HCT116 (cell line): ENCODE data around the gene WSCD1. TPM values are rescaled to one million over a fixed set of nuclear protein-coding genes. Genes with fewer than 3 reads are reported as not detected.

Experiments
- ATAC-seq: fragments of 200-7000 bp; cut with Tn5 transposase; 2 replicates; pipeline ENCODE4 v1.9.1; 2020; ENCODE audit warnings: mild to moderate bottlenecking, moderate library complexity
- BruUV-seq: library from RNA; stranded (reverse); fragments of 400-500 nt; replicated peaks from 2 replicates; lab custom pipeline; 2021; lab: Mats Ljungman, UMichigan
- CTCF ChIA-PET: fragments of 300-600 bp; sonication (Branson Sonifier 250); formaldehyde crosslinking; loops from one replicate; lab custom pipeline; 2021; ENCODE audit warnings: antibody characterized with exemption; lab: Charles Lee
- POLR2A ChIA-PET: fragments of 300-600, 350-600 bp; sonication (Branson Sonifier 250); formaldehyde crosslinking; loops from one replicate; lab custom pipeline; 2021; ENCODE audit warnings: antibody characterized with exemption; lab: Charles Lee
- RAD21 ChIA-PET, 2 experiments: fragments of 300-600 bp; sonication (Branson Sonifier 250); formaldehyde crosslinking; loops; one replicate each; lab custom pipeline; 2023; ENCODE audit warnings: low total read pairs in 2 of 2; ENCODE audit not compliant: uncharacterized antibody in 2 of 2, unreplicated experiment in 2 of 2, low non-redundant PET in 1 of 2; lab: Charles Lee
- DNase-seq: peaks from one replicate; pipeline ENCODE4 v3.0.0-alpha.2; 2010; ENCODE audit warnings: low read depth, low spot score
- H2AFZ ChIP-seq: fragments of 200-600 bp; shearing (Covaris generic), sonication (generic); 2 replicates; pipeline ENCODE4 v1.6.1; 2017; ENCODE audit warnings: low read depth, mixed run types, mixed read lengths, antibody characterized with exemption, low read length; ENCODE audit not compliant: poor library complexity, severe bottlenecking
- H3K27ac ChIP-seq: 2 replicates; pipeline ENCODE4 v1.5.1; 2012; ENCODE audit warnings: low read depth, low read length
- H3K27me3 ChIP-seq: fragments of 200-600 bp; sonication (generic); 2 replicates; pipeline ENCODE4 v1.6.1; 2016; ENCODE audit warnings: mixed run types, low read length, mixed read lengths; ENCODE audit not compliant: insufficient read depth
- H3K36me3 ChIP-seq, 2 experiments: fragments of 200-500 bp in 1 of 2; fragments of 200-600 bp in 1 of 2; sonication (Bioruptor generic) in 1 of 2; sonication (generic) in 1 of 2; 2 replicates each; pipeline versions ENCODE4 v1.5.1 to v1.6.1; 2014 to 2016; ENCODE audit warnings: low read length in 2 of 2, inconsistent platforms in 1 of 2, mixed read lengths in 1 of 2, mixed run types in 1 of 2; ENCODE audit not compliant: insufficient read depth in 2 of 2, control insufficient read depth in 1 of 2
- H3K4me1 ChIP-seq, 2 experiments: fragments of 200-600 bp in 1 of 2; sonication (generic) in 1 of 2; 2 replicates each; pipeline versions ENCODE4 v1.5.1 to v1.6.1; 2012 to 2017; ENCODE audit warnings: low read length in 2 of 2, inconsistent platforms in 1 of 2, mild to moderate bottlenecking in 1 of 2, mixed read lengths in 1 of 2, mixed run types in 1 of 2, moderate library complexity in 1 of 2; ENCODE audit not compliant: insufficient read depth in 2 of 2, control insufficient read depth in 1 of 2
- H3K4me2 ChIP-seq: fragments of 200-600 bp; sonication (generic); 2 replicates; pipeline ENCODE4 v1.6.1; 2017; ENCODE audit warnings: mixed run types, low read length, mixed read lengths
- H3K4me3 ChIP-seq, 2 experiments: fragments of 200-600 bp in 1 of 2; sonication (generic) in 1 of 2; replicated peaks in 1 of 2; 2 replicates each; pipeline ENCODE4 v1.5.1; 2011 to 2016; ENCODE audit warnings: low read length in 2 of 2, control low read depth in 1 of 2, low read depth in 1 of 2, mild to moderate bottlenecking in 1 of 2, mixed read lengths in 1 of 2, mixed run types in 1 of 2
- H3K79me2 ChIP-seq: fragments of 200-600 bp; sonication (generic); 2 replicates; pipeline ENCODE4 v1.6.1; 2017; ENCODE audit warnings: mild to moderate bottlenecking, mixed run types, low read length, moderate library complexity, mixed read lengths; ENCODE audit not compliant: insufficient read depth
- H3K9ac ChIP-seq: fragments of 200-600 bp; sonication (generic); 2 replicates; pipeline ENCODE4 v1.6.1; 2016; ENCODE audit warnings: low read length, mixed read lengths
- H3K9me2 ChIP-seq: fragments of 200-600 bp; sonication (generic), shearing (Covaris generic); 2 replicates; pipeline ENCODE4 v1.6.1; 2017; ENCODE audit warnings: mixed run types, mild to moderate bottlenecking, moderate library complexity; ENCODE audit not compliant: insufficient read depth
- H3K9me3 ChIP-seq, 2 experiments: fragments of 200-500 bp in 1 of 2; fragments of 200-600 bp in 1 of 2; sonication (Bioruptor generic) in 1 of 2; sonication (generic) in 1 of 2; 2 replicates each; pipeline ENCODE4 v1.6.1; 2014 to 2017; ENCODE audit warnings: low read length in 2 of 2, mixed read lengths in 2 of 2, inconsistent platforms in 1 of 2, low read depth in 1 of 2, mild to moderate bottlenecking in 1 of 2, mixed run types in 1 of 2, moderate library complexity in 1 of 2; ENCODE audit not compliant: control insufficient read depth in 1 of 2, insufficient read depth in 1 of 2
- H4K20me1 ChIP-seq: fragments of 200-600 bp; sonication (generic), shearing (Covaris generic); 2 replicates; pipeline ENCODE4 v1.6.1; 2017; ENCODE audit warnings: mixed run types, mild to moderate bottlenecking, moderate library complexity; ENCODE audit not compliant: insufficient read depth
- CBX3 ChIP-seq: IDR thresholded peaks from 2 replicates; pipeline ENCODE4 v1.6.1; 2012; ENCODE audit warnings: low read depth
- EGR1 ChIP-seq: IDR thresholded peaks from 2 replicates; pipeline ENCODE4 v1.6.1; 2012; ENCODE audit warnings: low read depth
- EZH2 ChIP-seq: fragments of 200-600 bp; sonication (generic); IDR thresholded peaks from 2 replicates; pipeline ENCODE4 v1.6.1; 2017; ENCODE audit warnings: antibody characterized with exemption, mixed run types
- EZH2phosphoT487 ChIP-seq: fragments of 200-600 bp; IDR thresholded peaks from 2 replicates; pipeline ENCODE4 v1.6.1; 2018; ENCODE audit warnings: antibody characterized with exemption, borderline replicate concordance
- FOSL1 ChIP-seq: IDR thresholded peaks from 2 replicates; pipeline ENCODE4 v1.6.1; 2012; ENCODE audit warnings: low read depth
- JUND ChIP-seq: IDR thresholded peaks from 2 replicates; pipeline ENCODE4 v1.6.1; 2012
- POLR2AphosphoS5 ChIP-seq: IDR thresholded peaks from 2 replicates; pipeline ENCODE4 v1.6.1; 2011; ENCODE audit warnings: mild to moderate bottlenecking, low read depth, low read length, moderate library complexity
- SIN3A ChIP-seq: IDR thresholded peaks from 2 replicates; pipeline ENCODE4 v1.6.1; 2012; ENCODE audit warnings: low read depth
- SP1 ChIP-seq: IDR thresholded peaks from 2 replicates; pipeline ENCODE4 v1.6.1; 2012; ENCODE audit warnings: low read depth
- SRF ChIP-seq: IDR thresholded peaks from 2 replicates; pipeline ENCODE4 v1.6.1; 2012; ENCODE audit warnings: low read depth
- intact Hi-C: fragments of 100-400 bp; cut with micrococcal nuclease; formaldehyde crosslinking; loops from 2 replicates; pipeline ENCODE4 v1.10.0; 2022
- total RNA-seq: library from RNA; stranded (reverse); gene quantifications from one replicate; pipeline ENCODE4 v1.2.1, GENCODE V29; 2021; ENCODE audit not compliant: unreplicated experiment
- TF ChIP-seq, protein P1 (sequence below), 3 experiments: fragments of 200-600 bp in 1 of 3; sonication (generic) in 1 of 3; IDR thresholded peaks in 2 of 3; conservative IDR thresholded peaks in 1 of 3; 2 replicates each; pipeline ENCODE4 v1.5.1; 2012 to 2017; ENCODE audit warnings: low read depth in 2 of 3, low read length in 2 of 3, antibody characterized with exemption in 1 of 3, borderline replicate concordance in 1 of 3, control low read depth in 1 of 3, mild to moderate bottlenecking in 1 of 3, mixed read lengths in 1 of 3, mixed run types in 1 of 3, moderate library complexity in 1 of 3; ENCODE audit not compliant: insufficient read depth in 1 of 3
- TF ChIP-seq, protein P2 (sequence below): IDR thresholded peaks from 2 replicates; pipeline ENCODE4 v1.6.1; 2012; ENCODE audit warnings: low read depth
- TF ChIP-seq, protein P3 (sequence below): IDR thresholded peaks from 2 replicates; pipeline ENCODE4 v1.6.1; 2012

The WSCD1 gene
- total RNA-seq, 1 experiment from 2014 or later: 0.15 TPM

GRCh38 chr17:6135236-6135635, 65.1 kb downstream of the WSCD1 start:
- ATAC-seq: no peak
- Histone ChIP-seq H3K4me1 (no peaks in the 10 kb centered on the region), H3K27me3 (peaks cover 44% of the 10 kb centered on the region), H3K27ac (no peak overlapping the region), H3K36me3 (no peaks in the 10 kb centered on the region), H3K9me3 (no peaks in the 10 kb centered on the region), H3K9ac (no peak overlapping the region), H4K20me1 (no peaks in the 10 kb centered on the region), H3K79me2 (no peaks in the 10 kb centered on the region), H3K9me2 (no peaks in the 10 kb centered on the region), H2AFZ (no peak overlapping the region), H3K4me2 (no peak overlapping the region), H3K4me3 (no peak overlapping the region)
- ChIA-PET POLR2A (no interaction called here), CTCF (no interaction called here), RAD21 (no interaction called here)
- intact Hi-C loops: no loop called here
- no peak for TF ChIP-seq CBX3
- TF ChIP-seq, protein P1, sequence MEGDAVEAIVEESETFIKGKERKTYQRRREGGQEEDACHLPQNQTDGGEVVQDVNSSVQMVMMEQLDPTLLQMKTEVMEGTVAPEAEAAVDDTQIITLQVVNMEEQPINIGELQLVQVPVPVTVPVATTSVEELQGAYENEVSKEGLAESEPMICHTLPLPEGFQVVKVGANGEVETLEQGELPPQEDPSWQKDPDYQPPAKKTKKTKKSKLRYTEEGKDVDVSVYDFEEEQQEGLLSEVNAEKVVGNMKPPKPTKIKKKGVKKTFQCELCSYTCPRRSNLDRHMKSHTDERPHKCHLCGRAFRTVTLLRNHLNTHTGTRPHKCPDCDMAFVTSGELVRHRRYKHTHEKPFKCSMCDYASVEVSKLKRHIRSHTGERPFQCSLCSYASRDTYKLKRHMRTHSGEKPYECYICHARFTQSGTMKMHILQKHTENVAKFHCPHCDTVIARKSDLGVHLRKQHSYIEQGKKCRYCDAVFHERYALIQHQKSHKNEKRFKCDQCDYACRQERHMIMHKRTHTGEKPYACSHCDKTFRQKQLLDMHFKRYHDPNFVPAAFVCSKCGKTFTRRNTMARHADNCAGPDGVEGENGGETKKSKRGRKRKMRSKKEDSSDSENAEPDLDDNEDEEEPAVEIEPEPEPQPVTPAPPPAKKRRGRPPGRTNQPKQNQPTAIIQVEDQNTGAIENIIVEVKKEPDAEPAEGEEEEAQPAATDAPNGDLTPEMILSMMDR (IDR thresholded peaks at IDR 0.05 in 2 of 3, conservative IDR thresholded peaks at IDR 0.05 in 1 of 3; ENCODE audit: borderline replicate concordance in 1 of 3, insufficient read depth in 1 of 3, low read depth in 2 of 3, low read length in 2 of 3): no peak
- BruUV-seq: no TSS peak
- DNase-seq: no peak

DNA sequence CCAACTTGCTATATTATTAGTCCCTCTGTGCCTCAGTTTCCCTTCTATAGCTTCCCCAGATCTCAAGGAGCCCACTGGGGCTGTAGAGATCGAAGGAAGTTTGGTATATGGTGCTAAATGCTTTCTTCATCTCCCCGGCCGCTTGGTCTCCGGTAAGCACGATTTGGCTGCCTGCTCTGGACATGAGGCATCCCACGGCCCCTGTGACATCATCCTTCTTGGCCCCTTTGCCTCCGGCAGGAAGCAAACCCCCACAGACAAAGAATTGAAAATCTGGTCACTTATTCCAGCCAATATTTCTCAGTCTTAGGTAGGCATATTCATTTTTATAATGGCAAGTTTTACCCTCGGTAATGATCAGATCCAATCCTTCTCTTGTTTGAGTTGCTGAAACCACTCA, 65.8 kb downstream of the WSCD1 start:
- H3K27ac ChIP-seq: no peak overlapping the region
- TF ChIP-seq POLR2AphosphoS5 (no peak), EZH2phosphoT487 (no peak), JUND (no peak), SP1 (no peak), SIN3A (no peak), EGR1 (no peak), EZH2 (no peak), FOSL1 (no peak), SRF (no peak)
- TF ChIP-seq, protein P2, sequence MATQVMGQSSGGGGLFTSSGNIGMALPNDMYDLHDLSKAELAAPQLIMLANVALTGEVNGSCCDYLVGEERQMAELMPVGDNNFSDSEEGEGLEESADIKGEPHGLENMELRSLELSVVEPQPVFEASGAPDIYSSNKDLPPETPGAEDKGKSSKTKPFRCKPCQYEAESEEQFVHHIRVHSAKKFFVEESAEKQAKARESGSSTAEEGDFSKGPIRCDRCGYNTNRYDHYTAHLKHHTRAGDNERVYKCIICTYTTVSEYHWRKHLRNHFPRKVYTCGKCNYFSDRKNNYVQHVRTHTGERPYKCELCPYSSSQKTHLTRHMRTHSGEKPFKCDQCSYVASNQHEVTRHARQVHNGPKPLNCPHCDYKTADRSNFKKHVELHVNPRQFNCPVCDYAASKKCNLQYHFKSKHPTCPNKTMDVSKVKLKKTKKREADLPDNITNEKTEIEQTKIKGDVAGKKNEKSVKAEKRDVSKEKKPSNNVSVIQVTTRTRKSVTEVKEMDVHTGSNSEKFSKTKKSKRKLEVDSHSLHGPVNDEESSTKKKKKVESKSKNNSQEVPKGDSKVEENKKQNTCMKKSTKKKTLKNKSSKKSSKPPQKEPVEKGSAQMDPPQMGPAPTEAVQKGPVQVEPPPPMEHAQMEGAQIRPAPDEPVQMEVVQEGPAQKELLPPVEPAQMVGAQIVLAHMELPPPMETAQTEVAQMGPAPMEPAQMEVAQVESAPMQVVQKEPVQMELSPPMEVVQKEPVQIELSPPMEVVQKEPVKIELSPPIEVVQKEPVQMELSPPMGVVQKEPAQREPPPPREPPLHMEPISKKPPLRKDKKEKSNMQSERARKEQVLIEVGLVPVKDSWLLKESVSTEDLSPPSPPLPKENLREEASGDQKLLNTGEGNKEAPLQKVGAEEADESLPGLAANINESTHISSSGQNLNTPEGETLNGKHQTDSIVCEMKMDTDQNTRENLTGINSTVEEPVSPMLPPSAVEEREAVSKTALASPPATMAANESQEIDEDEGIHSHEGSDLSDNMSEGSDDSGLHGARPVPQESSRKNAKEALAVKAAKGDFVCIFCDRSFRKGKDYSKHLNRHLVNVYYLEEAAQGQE: no peak
- TF ChIP-seq, protein P3, sequence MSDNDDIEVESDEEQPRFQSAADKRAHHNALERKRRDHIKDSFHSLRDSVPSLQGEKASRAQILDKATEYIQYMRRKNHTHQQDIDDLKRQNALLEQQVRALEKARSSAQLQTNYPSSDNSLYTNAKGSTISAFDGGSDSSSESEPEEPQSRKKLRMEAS: no peak
- TF ChIP-seq, protein P1 (IDR thresholded peaks at IDR 0.05 in 2 of 3, conservative IDR thresholded peaks at IDR 0.05 in 1 of 3; ENCODE audit: borderline replicate concordance in 1 of 3, insufficient read depth in 1 of 3, low read depth in 2 of 3, low read length in 2 of 3): no peak
- H4K20me1 ChIP-seq: no peaks in the 10 kb centered on the region
- ChIA-PET CTCF (no interaction called here), RAD21 (no interaction called here), POLR2A (no interaction called here)
- no peak overlapping the region for H2AFZ ChIP-seq
- peaks cover 38% of the 10 kb centered on the region for H3K27me3 ChIP-seq
- H3K9me3 ChIP-seq: no peaks in the 10 kb centered on the region
- H3K9ac ChIP-seq: no peak overlapping the region
- ATAC-seq: no peak
- H3K4me3 ChIP-seq: no peak overlapping the region
- H3K4me1 ChIP-seq: no peaks in the 10 kb centered on the region
- no TSS peak for BruUV-seq
- H3K4me2 ChIP-seq: no peak overlapping the region
- DNase-seq: no peak
- intact Hi-C loops: no loop called here
- H3K36me3 ChIP-seq: no peaks in the 10 kb centered on the region
- no peaks in the 10 kb centered on the region for H3K9me2 ChIP-seq
- H3K79me2 ChIP-seq: no peaks in the 10 kb centered on the region
